Esophagus squamous epithelium (tissue), 5 donors: ENCODE measurements around the gene TPCN2. TPM values are rescaled to one million over a fixed set of nuclear protein-coding genes. Genes with fewer than 3 reads are reported as not detected.
A peak's percentile ranks its signal among the peaks of the same experiment; 100 is the strongest.

Source experiments
- DNase-seq: peaks from one replicate; lab custom pipeline; 2025; lab: John Stamatoyannopoulos, UW
- H3K27ac ChIP-seq, 4 donors: fragments of 200-600 bp; sonication (generic); one replicate each; pipeline ENCODE4 v1.5.1; 2016 to 2019; ENCODE audit warnings: mild to moderate bottlenecking in 1 of 4
- H3K27me3 ChIP-seq, 4 donors: fragments of 200-600 bp; sonication (generic); 1 replicate in 3 of 4; 2 replicates in 1 of 4; pipeline versions ENCODE4 v1.5.1 to v1.6.0; 2017 to 2021; ENCODE audit warnings: antibody characterized with exemption in 1 of 4
- H3K36me3 ChIP-seq, 3 donors: fragments of 200-600 bp; sonication (generic); one replicate each; pipeline ENCODE4 v1.5.1; 2016 to 2019
- H3K4me1 ChIP-seq, 3 donors: fragments of 200-600 bp; sonication (generic); one replicate each; pipeline ENCODE4 v1.5.1; 2017 to 2019
- H3K4me3 ChIP-seq, 4 donors: fragments of 200-600 bp; sonication (generic); 1 replicate in 3 of 4; 2 replicates in 1 of 4; pipeline ENCODE4 v1.5.1; 2016 to 2019; ENCODE audit warnings: mild to moderate bottlenecking in 2 of 4, moderate library complexity in 1 of 4
- H3K9me3 ChIP-seq, 3 donors: fragments of 200-600 bp; sonication (generic); one replicate each; pipeline ENCODE4 v1.5.1; 2016 to 2019
- POLR2A ChIP-seq, 4 donors: fragments of 450-650 bp; IDR thresholded peaks; one replicate each; pipeline ENCODE4 v1.6.1; 2017; ENCODE audit warnings: antibody characterized with exemption in 4 of 4, mild to moderate bottlenecking in 4 of 4, moderate library complexity in 3 of 4
- WGBS, 2 donors: methylation state at CpG; one replicate each; pipeline ENCODE4 v1.1.5; 2018; 5-methylcytosine and 5-hydroxymethylcytosine counted together
- intact Hi-C: fragments of 100-400 bp; cut with DNase I; formaldehyde crosslinking; loops from one replicate; pipeline ENCODE4 v1.15.0; 2022
- total RNA-seq, 4 donors: library from RNA; depleted of rRNA; stranded (reverse); fragments of >200 nt; gene quantifications; one replicate each; pipeline ENCODE4 v1.1.0, GENCODE V29; 2016
- TF ChIP-seq, protein P1 (sequence below), 6 experiments: fragments of 450-650 bp in 4 of 6; fragments of 200-600 bp in 2 of 6; sonication (generic) in 2 of 6; IDR thresholded peaks; one replicate each; pipeline ENCODE4 v1.5.1; 2016 to 2019; ENCODE audit warnings: antibody characterized with exemption in 6 of 6, mild to moderate bottlenecking in 4 of 6, moderate library complexity in 4 of 6
- donor health status: DM: yes; HTN: yes; CAD: no.

The TPCN2 gene
- total RNA-seq, 4 donors from 2014 or later, result 7.9 to 12.0 (median 9.1) TPM

DNA sequence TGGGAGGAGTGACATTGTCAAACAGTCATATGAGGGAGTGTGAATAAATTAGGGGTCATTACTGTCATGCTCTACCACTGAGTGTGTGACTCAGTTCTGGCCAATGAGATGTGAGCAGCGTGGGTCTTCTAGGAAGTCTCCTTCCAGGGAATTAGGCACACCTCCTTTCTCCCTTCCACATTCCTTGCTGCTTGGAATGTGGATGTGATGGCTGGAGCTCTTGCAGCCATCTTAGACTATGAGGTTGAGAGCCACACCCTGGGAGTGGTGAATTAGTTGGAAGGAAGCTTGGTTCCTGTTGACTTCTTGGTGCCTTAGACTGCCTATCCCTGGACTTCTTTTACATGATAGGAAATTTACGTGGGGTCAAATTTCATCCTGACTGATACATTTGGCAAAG, 70.5 kb downstream of the TPCN2 start:
- no peak for TF ChIP-seq POLR2A (IDR thresholded peaks at IDR 0.05)
- TF ChIP-seq, protein P1, sequence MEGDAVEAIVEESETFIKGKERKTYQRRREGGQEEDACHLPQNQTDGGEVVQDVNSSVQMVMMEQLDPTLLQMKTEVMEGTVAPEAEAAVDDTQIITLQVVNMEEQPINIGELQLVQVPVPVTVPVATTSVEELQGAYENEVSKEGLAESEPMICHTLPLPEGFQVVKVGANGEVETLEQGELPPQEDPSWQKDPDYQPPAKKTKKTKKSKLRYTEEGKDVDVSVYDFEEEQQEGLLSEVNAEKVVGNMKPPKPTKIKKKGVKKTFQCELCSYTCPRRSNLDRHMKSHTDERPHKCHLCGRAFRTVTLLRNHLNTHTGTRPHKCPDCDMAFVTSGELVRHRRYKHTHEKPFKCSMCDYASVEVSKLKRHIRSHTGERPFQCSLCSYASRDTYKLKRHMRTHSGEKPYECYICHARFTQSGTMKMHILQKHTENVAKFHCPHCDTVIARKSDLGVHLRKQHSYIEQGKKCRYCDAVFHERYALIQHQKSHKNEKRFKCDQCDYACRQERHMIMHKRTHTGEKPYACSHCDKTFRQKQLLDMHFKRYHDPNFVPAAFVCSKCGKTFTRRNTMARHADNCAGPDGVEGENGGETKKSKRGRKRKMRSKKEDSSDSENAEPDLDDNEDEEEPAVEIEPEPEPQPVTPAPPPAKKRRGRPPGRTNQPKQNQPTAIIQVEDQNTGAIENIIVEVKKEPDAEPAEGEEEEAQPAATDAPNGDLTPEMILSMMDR (IDR thresholded peaks at IDR 0.05), result no peak
- Histone ChIP-seq H3K4me1 (peaks cover 20 to 49% (median 31%) of the 10 kb centered on the region in 3 donors), H3K36me3 (no peaks in the 10 kb centered on the region), H3K27me3 (no peaks in the 10 kb centered on the region), H3K27ac (no peak overlapping the region), H3K9me3 (peaks cover 0 to 7% (median 0%) of the 10 kb centered on the region in 3 donors), H3K4me3 (no peak overlapping the region)
- no peak for DNase-seq
- intact Hi-C loops, result no loop called here
- 87 to 100% methylated on average over 1 to 2 of the region's 2 CpGs for WGBS, 2 donors

DNA sequence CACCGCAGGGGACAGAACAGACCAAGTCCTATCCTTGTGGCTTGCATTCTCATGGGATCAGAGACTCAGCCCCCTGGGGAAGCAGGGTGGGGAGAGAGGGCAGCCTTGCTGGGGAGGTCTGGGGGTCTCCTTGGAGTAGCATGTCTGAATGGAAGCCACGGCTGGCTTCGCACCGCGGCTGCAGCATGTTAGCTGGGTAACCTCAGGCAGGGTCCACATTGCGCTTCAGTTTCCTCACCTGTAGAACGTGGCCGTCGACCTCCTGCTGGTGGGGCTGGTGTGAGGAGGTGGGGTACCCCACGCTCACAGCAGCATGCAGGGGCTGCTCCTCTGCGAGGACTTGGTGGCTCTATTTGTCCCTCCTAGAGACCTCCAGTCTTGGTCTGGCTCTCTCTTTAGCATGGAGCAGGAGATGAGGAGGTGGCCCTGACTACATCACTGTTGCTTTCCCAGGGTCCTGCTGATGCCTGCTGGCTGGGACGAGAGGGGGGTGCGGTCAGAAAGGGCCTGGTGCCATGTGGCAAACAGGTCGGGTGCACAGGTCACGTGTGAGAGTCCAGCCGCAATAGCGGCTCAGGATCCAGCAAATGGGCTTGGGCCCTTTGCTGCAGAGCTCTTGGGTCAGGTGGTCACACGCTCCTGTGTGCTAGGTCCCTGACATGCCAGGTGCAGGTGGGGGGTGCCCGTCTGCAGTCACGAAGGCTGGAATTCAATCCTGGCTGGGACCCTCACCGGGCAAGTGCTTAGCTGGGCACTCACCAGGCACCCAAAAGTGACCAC, 71.6 kb downstream of the TPCN2 start:
- WGBS, 2 donors, result 88 to 96% methylated on average over 3 to 9 of the region's 21 CpGs
- no peak for DNase-seq
- Histone ChIP-seq H3K4me3 (no peak overlapping the region), H3K9me3 (peaks cover 0 to 7% (median 0%) of the 10 kb centered on the region in 3 donors), H3K4me1 (peaks cover 20 to 49% (median 31%) of the 10 kb centered on the region in 3 donors), H3K27ac (no peak overlapping the region), H3K27me3 (no peaks in the 10 kb centered on the region), H3K36me3 (no peaks in the 10 kb centered on the region)
- intact Hi-C loops, result no loop called here
- no peak for TF ChIP-seq POLR2A (IDR thresholded peaks at IDR 0.05)
- TF ChIP-seq, protein P1 (IDR thresholded peaks at IDR 0.05), result no peak

DNA sequence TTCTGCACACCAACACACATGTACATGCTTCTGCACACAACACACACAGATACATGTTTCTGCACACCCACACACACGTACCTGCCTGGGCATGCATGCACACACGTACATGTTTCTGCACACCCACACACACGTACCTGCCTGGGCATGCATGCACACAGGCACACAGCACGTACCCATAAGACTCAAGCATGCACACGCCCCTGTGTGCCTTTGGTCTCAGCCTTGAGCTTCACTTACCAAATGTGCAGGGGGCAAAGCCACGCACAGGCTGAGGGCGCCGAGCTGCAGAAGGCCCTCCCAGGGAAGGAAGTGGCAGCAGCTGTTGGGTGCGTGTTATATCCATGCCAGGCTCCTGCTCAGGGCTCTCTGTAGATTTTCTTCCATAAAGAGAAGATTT, 72.3 kb downstream of the TPCN2 start:
- Histone ChIP-seq H3K4me1 (peaks cover 20 to 42% (median 24%) of the 10 kb centered on the region in 3 donors), H3K27ac (peak overlapping the region in 3 of 4 donors; percentile 21 to 88 (median 83)), H3K9me3 (peaks cover 0 to 7% (median 0%) of the 10 kb centered on the region in 3 donors), H3K27me3 (no peaks in the 10 kb centered on the region), H3K4me3 (no peak overlapping the region), H3K36me3 (no peaks in the 10 kb centered on the region)
- TF ChIP-seq, protein P1 (IDR thresholded peaks at IDR 0.05), result no peak
- no peak for TF ChIP-seq POLR2A (IDR thresholded peaks at IDR 0.05)
- intact Hi-C loops, result no loop called here
- DNase-seq, result no peak
- 17 to 35% methylated on average over 5 to 8 of the region's 9 CpGs for WGBS, 2 donors

DNA sequence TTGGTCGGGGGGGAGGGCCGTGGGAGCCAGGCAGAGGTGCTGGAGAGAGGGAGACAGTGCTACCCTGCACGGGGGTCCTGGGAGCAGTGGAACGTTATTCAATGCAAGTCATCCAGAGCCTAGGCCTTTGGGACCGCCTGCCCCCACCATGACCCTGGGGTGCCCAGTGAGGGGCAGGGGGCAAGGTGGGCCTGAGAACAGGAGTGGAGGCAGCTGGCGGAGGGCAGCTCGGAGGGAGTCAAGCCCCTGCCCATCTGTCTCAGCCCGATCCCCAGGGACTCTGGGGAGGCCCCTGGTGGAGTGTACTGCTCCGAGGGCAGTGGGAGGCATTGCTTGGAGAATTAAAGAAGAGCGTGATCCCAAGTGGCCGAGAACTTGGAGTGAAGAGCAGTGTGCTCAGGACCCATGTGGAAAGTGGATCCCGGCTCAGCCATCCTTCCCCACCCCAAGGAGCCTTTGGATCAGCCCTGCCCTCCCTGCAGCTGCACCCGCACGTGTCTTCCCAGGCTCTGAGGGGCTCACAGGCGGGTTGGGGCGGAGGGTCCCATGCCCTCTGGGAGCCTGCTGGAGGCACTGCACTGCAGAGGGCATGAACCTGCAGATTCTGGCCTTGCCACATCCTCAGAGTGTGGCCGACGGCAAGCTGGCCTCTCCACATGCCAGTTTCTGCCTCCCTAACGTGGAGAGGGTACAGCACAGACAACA, 73.0 kb downstream of the TPCN2 start:
- intact Hi-C loops, result no loop called here
- H3K27ac ChIP-seq, result peak overlapping the region; percentile 79 to 88 (median 84)
- peaks cover 20 to 40% (median 24%) of the 10 kb centered on the region in 3 donors for H3K4me1 ChIP-seq
- 88 to 90% methylated on average over 5 to 9 of the region's 19 CpGs for WGBS, 2 donors
- no peaks in the 10 kb centered on the region for H3K27me3 ChIP-seq
- no peaks in the 10 kb centered on the region for H3K36me3 ChIP-seq
- peaks cover 0 to 7% (median 0%) of the 10 kb centered on the region in 3 donors for H3K9me3 ChIP-seq
- TF ChIP-seq, protein P1 (IDR thresholded peaks at IDR 0.05), result no peak
- TF ChIP-seq POLR2A (IDR thresholded peaks at IDR 0.05), result no peak
- no peak overlapping the region for H3K4me3 ChIP-seq
- no peak for DNase-seq

DNA sequence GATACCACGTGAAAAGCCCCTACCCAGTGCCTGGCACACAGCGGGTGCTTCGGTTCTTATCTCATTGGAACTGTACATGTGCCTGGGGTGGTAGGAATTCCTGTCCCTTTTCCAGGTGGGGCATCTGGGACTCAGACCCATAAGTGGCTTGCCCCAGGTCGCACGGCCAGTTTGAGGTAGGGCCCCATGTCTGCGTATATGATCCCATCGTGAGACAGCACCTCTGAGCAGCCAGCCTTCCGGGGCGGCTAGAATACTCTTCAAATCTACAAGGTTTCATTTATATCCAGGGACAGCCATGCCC, 73.5 kb downstream of the TPCN2 start:
- intact Hi-C loops, result no loop called here
- DNase-seq, result no peak
- Histone ChIP-seq H3K4me3 (no peak overlapping the region), H3K4me1 (peaks cover 20 to 45% (median 24%) of the 10 kb centered on the region in 3 donors), H3K27ac (peak overlapping the region; percentile 79 to 88 (median 84)), H3K27me3 (no peaks in the 10 kb centered on the region), H3K36me3 (no peaks in the 10 kb centered on the region), H3K9me3 (peaks cover 0 to 7% (median 0%) of the 10 kb centered on the region in 3 donors)
- WGBS, 2 donors, result 35 to 60% methylated on average over 4 to 6 of the region's 9 CpGs
- TF ChIP-seq POLR2A (IDR thresholded peaks at IDR 0.05), result no peak
- TF ChIP-seq, protein P1 (IDR thresholded peaks at IDR 0.05), result no peak
